ENCODE results near the gene GALNT18. TPM values are rescaled to one million over a fixed set of nuclear protein-coding genes. Genes with fewer than 3 reads are reported as not detected.

GALNT18 gene
- total RNA-seq, 1 donor from 2014 or later, result 24.4 TPM

- Histone ChIP-seq H3K4me1 (peaks cover 16% of the 10 kb centered on the region), H3K9me3 (replicated peaks) (no peaks in the 10 kb centered on the region), H3K36me3 (peaks cover 3% of the 10 kb centered on the region), H3K4me3 (no peak overlapping the region), H3K27me3 (ENCODE audit: low read depth) (no peaks in the 10 kb centered on the region), H3K27ac (replicated peaks) (no peak overlapping the region)
- no peak for DNase-seq
- intact Hi-C loops (cut with micrococcal nuclease), result no loop called here
- TF ChIP-seq CTCF (IDR thresholded peaks at IDR 0.05; ENCODE audit: borderline replicate concordance), result no peak
Measured at GRCh38 chr11:11602011-11602410, 19.8 kb downstream of the GALNT18 start.

DNA sequence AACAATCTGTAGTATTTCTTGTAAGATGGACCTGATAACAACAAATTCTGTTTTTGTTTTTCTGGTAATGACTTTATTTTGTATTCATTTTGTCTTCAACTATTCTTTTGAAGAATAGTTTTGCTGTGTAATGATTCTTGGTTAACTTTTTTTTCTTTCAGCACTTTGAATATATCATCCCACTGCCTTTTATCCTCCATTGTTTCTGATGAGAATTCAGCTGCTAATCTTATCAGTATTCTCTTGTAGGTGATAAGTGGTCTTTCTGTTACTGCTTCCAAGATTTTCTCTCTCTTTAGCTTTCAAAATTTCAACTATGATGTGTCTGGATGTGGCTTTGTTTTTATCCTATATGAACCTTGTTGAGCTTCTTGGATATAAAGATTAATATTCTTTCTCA is 21.5 kb downstream of the GALNT18 start:
- H3K27ac ChIP-seq (replicated peaks), result no peak overlapping the region
- no peak for DNase-seq
- intact Hi-C loops (cut with micrococcal nuclease), result no loop called here

DNA sequence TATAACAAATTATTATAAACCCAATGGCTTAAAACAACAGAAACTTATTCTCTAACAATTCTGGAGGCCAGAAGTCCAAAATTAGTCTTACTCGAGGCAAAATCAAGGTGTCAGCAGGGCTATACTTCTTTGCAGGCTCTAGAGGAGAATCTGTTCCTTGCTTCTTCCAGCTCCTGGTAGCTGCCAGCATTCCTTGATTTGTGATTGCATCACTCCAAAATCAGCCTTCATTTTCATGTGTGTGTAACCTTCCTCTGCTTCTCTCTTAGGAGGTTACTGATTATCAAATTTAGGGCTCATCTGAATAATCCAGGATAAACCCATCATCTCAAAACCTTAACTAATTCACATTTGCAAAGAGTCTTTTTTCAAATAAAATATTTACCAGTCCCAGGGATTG is 23.6 kb downstream of the GALNT18 start:
- H3K36me3 ChIP-seq, result peaks cover 3% of the 10 kb centered on the region
- TF ChIP-seq CTCF (IDR thresholded peaks at IDR 0.05; ENCODE audit: borderline replicate concordance), result no peak
- H3K27ac ChIP-seq (replicated peaks), result no peak overlapping the region
- no peaks in the 10 kb centered on the region for H3K9me3 ChIP-seq (replicated peaks)
- H3K4me3 ChIP-seq, result no peak overlapping the region
- intact Hi-C loops (cut with micrococcal nuclease), result no loop called here
- no peak for DNase-seq
- H3K27me3 ChIP-seq (ENCODE audit: low read depth), result no peaks in the 10 kb centered on the region
- H3K4me1 ChIP-seq, result peaks cover 7% of the 10 kb centered on the region

More for the DNA sequence above, 21.5 kb downstream of the GALNT18 start:
- H3K4me1 ChIP-seq, result peaks cover 3% of the 10 kb centered on the region
- H3K4me3 ChIP-seq, result no peak overlapping the region
- H3K9me3 ChIP-seq (replicated peaks), result no peaks in the 10 kb centered on the region
- no peaks in the 10 kb centered on the region for H3K27me3 ChIP-seq (ENCODE audit: low read depth)
- peaks cover 3% of the 10 kb centered on the region for H3K36me3 ChIP-seq
- no peak for TF ChIP-seq CTCF (IDR thresholded peaks at IDR 0.05; ENCODE audit: borderline replicate concordance)

DNA sequence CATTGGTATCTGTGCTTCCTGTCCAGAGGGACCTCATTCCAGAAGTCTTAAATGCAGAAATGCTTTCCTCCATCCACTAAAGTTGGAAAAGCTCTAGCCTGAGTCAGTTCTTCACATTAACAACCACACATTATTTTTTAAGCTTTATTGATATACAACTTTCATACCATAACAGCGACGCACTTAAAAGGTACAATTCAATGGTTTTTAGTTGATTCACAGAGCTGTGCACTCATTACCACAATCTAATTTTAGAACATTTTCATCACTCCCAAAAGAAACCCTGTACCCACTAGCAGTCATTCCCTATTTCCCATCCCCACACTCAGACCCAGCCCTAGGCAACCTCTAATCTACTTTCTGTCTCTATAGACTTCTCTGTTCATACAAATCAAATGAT is 27.6 kb downstream of the GALNT18 start:
- Histone ChIP-seq H3K9me3 (replicated peaks) (no peaks in the 10 kb centered on the region), H3K27me3 (ENCODE audit: low read depth) (no peaks in the 10 kb centered on the region), H3K4me1 (peaks cover 32% of the 10 kb centered on the region), H3K36me3 (no peaks in the 10 kb centered on the region), H3K27ac (replicated peaks) (no peak overlapping the region), H3K4me3 (no peak overlapping the region)
- intact Hi-C loops (cut with micrococcal nuclease), result no loop called here
- DNase-seq, result no peak
- no peak for TF ChIP-seq CTCF (IDR thresholded peaks at IDR 0.05; ENCODE audit: borderline replicate concordance)

- H3K36me3 ChIP-seq, result no peaks in the 10 kb centered on the region
- no peaks in the 10 kb centered on the region for H3K27me3 ChIP-seq (ENCODE audit: low read depth)
- H3K4me3 ChIP-seq, result no peak overlapping the region
- no peaks in the 10 kb centered on the region for H3K9me3 ChIP-seq (replicated peaks)
- H3K4me1 ChIP-seq, result peaks cover 52% of the 10 kb centered on the region
- no peak for TF ChIP-seq CTCF (IDR thresholded peaks at IDR 0.05; ENCODE audit: borderline replicate concordance)
- intact Hi-C loops (cut with micrococcal nuclease), result no loop called here
- no peak for DNase-seq
- H3K27ac ChIP-seq (replicated peaks), result peak overlapping the region; percentile 47
Measured at GRCh38 chr11:11592146-11592684, 29.6 kb downstream of the GALNT18 start.
